Choroid plexus epithelial cell (primary cell): ENCODE results near the gene STAG3.

ENCODE experiments used
- DNase-seq: peaks from one replicate; pipeline ENCODE4 v3.0.0-alpha.2; 2010; ENCODE audit warnings: low read depth
- H3K4me3 ChIP-seq: 2 replicates; pipeline ENCODE4 v1.5.1; 2011; ENCODE audit warnings: low read depth, mild to moderate bottlenecking, control low read depth, low read length, moderate library complexity
- CTCF ChIP-seq: conservative IDR thresholded peaks from 2 replicates; pipeline ENCODE4 v1.5.1; 2011; ENCODE audit warnings: low read depth, mild to moderate bottlenecking, control low read depth, inconsistent platforms, low read length, moderate library complexity

Gene STAG3

GRCh38 chr7:100152404-100152803 is 25.3 kb upstream of the STAG3 start:
- no peak overlapping the region for H3K4me3 ChIP-seq
- TF ChIP-seq CTCF, result no peak
- DNase-seq, result no peak

- DNase-seq, result no peak
- TF ChIP-seq CTCF, result no peak
- no peak overlapping the region for H3K4me3 ChIP-seq
Measured at GRCh38 chr7:100152937-100153666, 24.6 kb upstream of the STAG3 start.

DNA sequence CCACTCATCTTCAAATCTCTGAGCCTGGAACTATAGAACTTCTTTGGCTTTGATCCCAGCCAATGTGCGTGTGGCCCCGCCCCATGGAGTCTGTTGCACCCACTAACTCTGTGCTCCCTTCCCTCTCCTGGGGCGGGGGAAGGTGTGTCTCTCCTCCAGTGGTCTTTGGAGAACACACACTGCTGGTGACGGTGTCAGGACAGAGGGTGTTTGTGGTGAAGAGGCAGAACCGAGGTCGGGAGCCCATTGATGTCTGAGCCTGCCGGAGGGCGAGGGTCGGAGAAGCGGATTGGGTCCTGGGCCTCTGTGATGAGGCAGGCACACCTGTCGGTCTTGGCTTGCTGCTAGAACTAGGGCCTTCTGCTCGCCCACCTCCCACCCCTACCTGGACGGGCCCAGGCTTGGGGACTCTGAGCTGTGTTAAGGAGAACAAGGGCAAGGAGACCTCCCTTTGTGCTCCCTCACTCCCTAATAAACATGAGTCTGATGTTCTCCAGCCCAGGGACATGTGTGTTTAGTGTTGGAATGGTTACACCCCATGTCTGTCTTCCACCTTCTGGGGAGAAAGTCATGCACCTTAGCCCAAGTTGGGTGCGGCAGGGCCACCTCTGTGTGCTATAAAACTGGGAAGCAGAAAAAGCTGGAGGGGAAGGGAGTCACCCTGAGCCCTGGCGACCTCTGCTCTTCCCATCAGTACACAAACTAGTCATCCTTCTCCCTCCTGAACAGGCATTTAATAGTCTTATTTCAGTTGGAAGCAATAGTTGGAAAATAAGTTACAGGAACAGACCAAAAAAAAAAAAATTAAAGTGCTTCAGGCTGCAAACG is 23.8 kb upstream of the STAG3 start:
- TF ChIP-seq CTCF, result no peak
- H3K4me3 ChIP-seq, result no peak overlapping the region
- DNase-seq, result no peak

DNA sequence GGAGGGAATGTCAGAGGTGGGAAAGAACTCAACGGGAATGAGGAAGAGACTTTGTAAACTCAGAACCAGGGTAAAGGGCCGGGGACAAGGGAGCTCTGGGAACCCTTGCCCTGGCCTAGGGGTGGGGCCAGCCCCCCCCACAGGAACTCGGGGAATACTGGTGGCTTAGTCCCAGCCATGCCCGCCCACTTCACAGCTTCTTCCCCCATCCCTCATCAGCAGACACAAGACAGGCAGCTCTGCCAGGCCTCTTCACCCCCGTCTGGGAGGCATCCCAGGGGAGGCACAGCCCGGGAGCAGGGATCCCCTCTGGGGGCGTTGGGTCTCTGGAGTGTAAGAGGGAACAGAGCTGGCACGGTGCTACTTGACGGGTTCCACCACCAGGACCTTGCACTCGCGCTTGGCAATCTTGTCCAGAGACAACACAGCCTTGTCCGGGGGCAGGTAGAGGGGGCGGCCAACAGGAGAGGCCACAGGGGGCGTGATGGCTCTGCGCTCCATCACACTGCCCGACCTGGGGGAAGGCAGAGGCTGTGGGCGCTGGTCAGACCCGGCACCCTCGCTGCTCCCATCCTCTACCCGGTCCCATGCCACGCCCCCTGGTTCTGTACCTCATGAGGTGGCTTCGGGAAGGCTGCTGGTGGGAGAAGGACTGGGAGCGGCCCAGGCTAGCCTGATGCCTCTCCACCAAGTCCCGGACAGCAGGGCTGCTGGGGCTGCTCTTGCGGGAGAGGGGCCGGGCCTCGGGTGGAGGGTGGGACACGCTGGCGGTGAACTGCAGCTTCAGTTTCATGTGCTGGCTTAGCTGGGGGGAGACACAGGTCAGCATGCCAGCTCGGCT is 22.8 kb upstream of the STAG3 start:
- no peak for TF ChIP-seq CTCF
- H3K4me3 ChIP-seq, result no peak overlapping the region
- no peak for DNase-seq

- no peak for TF ChIP-seq CTCF
- no peak overlapping the region for H3K4me3 ChIP-seq
- DNase-seq, result no peak
Measured at GRCh38 chr7:100155553-100156317, 22.0 kb upstream of the STAG3 start.

DNA sequence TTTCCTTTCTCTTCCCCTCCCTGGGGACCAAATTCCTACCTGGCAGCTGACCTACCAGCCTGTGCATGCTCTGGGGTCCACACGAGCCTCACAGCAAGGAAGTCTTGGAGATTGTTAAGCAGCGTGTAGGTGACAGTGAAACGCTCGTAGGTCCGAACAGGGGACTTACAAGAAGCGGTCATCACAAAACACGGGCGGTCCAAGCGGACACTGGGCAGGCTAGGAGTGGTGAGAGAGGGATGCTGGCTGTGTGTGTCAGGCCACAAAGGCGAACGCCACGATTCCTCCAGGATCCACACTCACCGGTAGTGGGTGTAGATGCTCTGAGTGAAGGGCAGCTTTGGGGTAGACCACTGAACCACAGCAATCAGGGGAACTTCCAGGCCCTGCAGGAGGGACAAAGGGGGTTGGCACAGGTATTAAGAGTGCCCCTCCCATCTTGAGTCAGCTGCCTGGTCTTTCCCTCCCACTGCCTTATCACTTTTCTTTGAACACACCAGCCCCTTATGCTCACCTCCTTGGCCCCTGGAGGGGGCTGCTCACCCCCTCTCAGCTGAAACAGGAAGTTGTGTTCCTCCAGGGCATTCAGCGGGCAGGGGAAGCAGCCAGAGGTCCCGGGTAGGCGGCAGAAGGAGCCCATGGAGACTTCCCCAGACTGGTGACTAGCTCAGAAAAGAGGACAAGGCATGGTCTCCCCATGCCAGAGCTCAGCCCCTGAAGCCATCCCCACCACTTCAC is 21.2 kb upstream of the STAG3 start:
- no peak overlapping the region for H3K4me3 ChIP-seq
- DNase-seq, result no peak
- TF ChIP-seq CTCF, result no peak
